Suprapubic skin (tissue), 4 donors: ENCODE data around the gene HAUS8.

ENCODE experiments used
- CTCF ChIP-seq, 2 donors: fragments of 200-600 bp in 1 of 2; fragments of 450-650 bp in 1 of 2; sonication (generic) in 1 of 2; IDR thresholded peaks; one replicate each; pipeline ENCODE4 v1.5.1; 2016 to 2019; ENCODE audit warnings: antibody characterized with exemption in 2 of 2, mild to moderate bottlenecking in 1 of 2, moderate library complexity in 1 of 2
- POLR2A ChIP-seq, 2 donors: fragments of 450-650 bp; IDR thresholded peaks; one replicate each; pipeline ENCODE4 v1.6.1; 2017; ENCODE audit warnings: antibody characterized with exemption in 2 of 2, mild to moderate bottlenecking in 2 of 2, moderate library complexity in 2 of 2
- POLR2AphosphoS5 ChIP-seq, 3 donors: sonication (generic); formaldehyde crosslinking; IDR thresholded peaks; one replicate each; pipeline ENCODE4 v1.6.1; 2017; ENCODE audit warnings: antibody characterized with exemption in 3 of 3

- TF ChIP-seq CTCF (IDR thresholded peaks at IDR 0.05) (no peak), POLR2AphosphoS5 (IDR thresholded peaks at IDR 0.05) (no peak), POLR2A (IDR thresholded peaks at IDR 0.05) (no peak)
Measured at GRCh38 chr19:17086834-17087233, 11.6 kb upstream of the HAUS8 start.
